HK-2 (cell line): ENCODE measurements around the gene IL5RA.

Source experiments
- DNase-seq: peaks from one replicate; pipeline ENCODE4 v3.0.0-alpha.2; 2018; ENCODE audit not compliant: unreplicated experiment

The IL5RA gene

DNA sequence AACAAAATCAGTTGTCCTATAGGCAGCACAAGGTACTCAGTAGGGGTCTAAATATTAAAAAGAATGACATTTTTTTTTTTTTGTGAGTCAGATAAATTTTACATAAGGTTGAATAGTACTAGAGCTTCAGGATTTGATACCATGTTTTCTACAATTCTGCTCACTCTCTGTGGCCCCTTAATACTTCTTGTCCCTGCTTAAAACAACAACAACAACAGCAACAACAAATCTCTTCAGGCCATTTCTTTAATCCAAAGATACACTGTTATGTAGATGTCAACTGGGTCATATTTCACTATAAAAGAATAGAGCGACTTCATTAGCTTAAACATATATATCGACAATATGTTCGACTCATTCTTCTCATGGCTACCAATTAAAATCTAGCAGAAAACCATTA is 3.0 kb downstream of the IL5RA start:
- no peak for DNase-seq

DNA sequence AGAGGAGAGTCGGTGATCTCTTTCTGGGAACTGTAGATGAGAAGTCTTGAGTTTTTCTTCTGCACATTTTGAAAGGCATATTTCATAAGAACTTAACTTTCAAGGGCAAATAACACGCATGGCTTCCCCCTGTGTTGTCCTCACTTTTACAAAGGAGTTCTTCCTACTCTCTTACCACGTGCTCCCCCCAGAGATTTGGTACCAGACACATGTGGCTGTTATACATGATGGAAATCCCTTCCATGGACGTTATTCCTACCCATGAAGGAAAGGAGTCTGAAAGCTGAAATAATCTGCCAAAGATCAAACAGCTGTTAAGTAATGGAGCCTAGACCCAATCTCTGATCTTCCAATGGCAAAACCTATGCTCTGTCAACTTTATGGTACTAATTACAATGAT is 4.4 kb downstream of the IL5RA start:
- DNase-seq, result no peak

DNA sequence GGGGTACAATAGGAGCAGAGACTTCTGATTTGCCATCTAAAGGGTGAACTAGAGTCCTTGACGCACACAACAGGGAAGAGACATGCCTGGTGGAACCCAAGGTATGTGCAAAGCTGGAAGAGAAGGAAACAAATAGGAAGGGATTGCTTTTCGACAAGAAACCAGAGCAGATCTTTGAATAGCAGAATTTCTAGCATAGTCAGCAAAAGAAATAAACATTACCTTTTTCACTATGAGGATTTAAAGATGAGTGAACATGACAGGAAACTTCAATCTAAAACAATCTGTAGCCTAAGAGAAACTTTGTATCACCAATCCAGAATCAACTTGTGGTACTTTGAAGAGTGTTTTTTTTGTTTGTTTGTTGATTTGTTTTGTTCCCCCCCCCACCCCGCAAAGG is 4.9 kb downstream of the IL5RA start:
- DNase-seq, result no peak

DNA sequence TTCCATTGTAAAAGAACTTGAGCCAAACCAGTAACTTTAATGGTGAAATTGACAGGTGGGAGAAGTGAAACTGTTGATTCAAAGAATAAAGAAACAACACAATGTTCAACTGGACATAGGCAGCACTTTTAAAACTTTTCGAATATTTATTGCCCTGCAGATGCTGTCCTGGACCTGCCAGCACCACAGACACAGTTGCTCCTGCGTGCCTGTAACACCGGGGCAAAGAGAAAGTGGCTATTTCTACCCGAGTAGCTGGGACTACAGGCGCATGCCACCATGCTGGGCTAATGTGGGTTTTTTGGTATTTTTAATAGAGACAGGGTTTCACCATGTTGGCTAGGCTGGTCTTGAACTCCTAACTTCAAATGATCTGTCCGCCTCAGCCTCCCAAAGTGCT is 7.4 kb downstream of the IL5RA start:
- no peak for DNase-seq

DNA sequence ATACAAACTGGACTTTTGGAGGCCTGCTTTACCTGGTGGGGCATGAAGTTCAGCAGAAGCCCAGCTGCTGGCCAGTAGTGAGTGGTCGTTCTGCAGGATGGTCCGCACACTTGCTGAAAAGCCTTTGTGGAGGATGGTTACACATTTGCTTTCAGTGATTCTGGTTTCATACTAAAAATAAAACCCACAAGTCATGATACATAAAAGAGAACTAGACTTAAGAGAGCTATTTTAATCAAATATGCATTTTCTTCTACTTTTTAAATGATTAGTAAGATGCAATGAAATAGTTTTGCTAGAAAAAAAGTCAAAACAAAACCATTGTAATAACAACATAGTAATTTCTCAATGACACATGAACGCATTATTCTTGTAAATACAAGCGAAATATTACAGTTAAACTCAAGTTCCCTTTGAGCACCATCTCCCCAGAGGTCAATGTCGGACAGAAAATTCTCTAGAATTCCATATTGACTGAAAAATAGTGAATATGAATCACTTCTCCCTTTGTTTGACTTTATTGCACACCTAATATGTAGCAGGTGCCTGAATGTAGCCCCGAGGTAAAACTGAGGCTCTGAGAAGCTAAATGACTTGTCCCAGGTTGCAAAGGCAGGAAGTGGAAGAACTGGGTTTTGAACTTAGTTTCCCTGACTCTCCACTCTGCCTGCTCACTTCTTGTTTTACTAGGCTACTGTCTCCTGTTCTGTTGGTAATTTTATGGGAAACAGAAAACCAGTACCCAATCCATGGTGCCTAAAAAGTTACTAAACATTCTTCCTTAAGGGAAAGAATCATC is 8.3 kb downstream of the IL5RA start:
- no peak for DNase-seq

DNA sequence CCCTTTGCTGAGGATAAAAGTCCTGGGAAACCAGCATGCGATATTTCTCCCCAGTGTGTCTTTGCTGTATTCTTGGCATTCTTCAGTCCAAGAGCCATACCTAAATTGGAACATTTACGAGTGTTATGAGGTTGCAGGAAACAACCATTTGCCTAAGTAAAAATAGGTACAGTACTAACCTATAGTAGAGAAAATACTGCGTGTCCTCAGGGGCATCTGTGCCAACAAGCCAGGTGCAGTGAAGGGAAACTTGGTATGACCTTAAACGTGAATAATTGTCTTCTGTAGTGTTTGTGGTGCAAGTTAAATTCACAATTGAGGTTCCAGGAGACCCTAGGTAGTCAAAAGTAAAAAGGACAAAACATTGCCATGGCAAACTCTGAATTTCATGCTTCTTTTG is 12.2 kb downstream of the IL5RA start:
- DNase-seq, result no peak

DNA sequence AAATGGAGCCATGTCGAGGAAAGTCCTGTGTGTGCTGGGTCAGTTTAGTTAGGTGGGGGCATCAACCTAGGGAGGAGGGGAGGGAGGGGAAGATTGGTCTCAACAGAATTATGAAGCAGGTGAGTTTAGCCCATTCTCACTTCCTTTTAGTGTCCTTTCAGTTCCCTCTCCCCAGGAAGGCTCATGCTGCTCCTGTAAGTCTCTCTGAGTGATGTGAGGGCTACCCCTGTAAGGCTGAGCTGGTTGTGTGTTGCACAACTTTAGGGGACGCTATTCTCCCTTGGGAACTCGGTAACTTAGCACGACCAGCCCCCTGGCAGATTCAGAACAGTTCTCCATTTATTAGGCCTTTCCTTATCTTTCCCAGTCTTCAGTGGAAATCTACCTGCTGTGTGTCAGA is 21.2 kb downstream of the IL5RA start:
- no peak for DNase-seq

DNA sequence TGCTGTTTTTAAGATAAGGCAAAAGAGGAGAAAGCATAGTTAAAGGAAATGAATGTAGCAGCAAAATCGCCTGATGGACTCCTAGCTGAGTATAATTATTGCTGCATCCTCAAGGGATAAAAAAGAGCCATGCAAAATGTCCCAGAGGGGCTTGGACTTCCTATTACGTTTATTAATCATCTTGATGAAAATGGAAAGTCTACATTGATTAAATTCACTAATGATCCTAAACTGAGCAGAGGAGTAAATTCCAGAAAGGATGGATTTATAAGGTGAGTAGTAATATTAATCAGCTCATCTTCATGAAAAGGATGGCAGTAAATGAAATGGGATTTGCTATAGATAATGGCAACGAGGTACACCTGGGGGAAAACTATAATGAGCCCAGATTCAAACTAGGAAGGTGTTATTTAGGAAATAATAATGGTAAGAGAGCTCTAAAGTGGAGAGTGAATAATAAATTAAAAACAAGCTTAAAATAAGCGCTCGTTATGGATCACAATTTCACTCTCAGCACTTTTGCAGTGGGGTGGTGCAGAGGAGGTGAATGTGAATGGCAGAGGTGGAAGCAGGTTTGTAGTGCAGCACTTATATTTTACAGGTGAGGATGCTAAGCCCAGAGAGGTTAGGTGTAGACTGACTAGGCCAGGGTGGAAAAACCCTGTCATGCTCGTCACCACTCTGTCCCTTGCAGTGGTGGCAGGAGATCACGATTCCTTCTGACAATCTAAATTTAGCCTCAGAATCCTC is 22.3 kb downstream of the IL5RA start:
- DNase-seq, result no peak

DNA sequence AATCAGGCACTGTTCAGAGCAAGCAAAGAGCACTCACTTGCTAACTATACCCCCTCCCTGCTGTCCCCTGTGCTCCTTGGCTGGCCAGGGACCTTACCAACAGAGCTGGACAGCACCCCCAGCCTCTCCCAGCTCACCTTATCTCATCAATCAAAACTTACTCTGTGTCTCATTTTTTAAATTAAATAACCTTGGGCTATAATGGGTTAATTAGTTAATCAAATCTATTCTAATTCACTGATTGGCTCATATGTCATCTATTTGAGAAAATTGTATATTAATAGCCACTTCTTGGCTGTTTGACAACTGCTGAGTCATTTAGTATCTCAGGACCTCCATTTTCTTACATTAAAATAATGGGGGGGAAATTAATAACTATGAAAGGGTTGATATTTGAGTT is 22.9 kb downstream of the IL5RA start:
- DNase-seq, result no peak

DNA sequence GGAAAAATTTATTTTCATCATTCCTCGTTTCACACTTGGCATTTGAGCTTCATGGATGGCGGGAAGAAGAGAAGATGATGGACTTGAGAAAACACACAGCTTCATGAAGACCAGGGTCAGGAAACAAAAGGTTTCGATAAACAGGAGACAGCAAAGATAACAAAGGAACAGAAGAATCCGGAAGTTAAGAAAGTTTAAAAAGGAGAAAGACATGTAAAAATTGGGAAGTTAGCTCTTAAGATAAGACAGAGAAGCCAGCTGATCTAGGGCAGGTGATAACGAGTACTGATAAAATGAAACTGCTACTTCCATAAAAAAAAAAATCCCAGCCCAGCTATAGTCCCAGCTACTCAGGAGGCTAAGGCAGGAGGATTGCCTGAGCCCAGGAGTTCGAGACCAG is 23.9 kb downstream of the IL5RA start:
- no peak for DNase-seq

DNA sequence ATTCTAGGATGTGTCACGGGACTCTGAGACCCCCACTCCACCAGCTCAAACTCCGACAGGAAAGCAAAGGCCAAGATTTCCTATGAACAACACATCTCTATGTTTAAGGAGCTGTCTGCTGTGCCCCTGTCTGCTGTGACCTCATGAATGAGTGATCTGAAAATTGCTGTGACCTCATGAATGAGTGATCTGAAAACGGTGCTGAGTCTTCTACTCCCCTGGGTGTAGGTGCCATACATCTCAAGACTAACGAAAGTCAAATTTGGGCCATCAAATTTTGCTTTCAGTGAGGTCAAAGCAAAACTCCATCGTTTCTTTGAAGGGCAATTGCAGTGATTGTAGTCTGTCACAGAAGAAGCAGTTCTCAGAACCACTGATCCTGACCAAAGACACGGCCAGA is 24.4 kb downstream of the IL5RA start:
- no peak for DNase-seq

DNA sequence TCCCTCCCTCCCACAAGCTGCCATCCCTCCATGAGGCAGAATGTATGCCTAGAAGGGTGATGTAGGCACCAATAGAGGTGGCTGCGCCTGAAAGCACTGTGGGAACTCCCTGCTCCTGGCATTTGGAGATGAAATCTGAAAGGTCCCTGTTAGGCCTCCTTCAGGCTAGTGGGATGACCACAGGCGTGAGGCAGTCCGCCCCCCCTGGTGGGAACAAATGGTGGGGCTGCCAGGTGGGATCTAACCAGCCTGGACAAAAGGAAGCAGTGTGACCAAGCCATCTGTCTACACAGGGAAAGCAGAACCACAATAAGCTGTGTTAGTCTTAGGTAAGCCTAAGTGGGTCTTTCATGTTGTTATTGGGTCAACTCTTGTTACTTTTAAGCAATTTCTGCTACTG is 25.3 kb downstream of the IL5RA start:
- DNase-seq, result no peak

DNA sequence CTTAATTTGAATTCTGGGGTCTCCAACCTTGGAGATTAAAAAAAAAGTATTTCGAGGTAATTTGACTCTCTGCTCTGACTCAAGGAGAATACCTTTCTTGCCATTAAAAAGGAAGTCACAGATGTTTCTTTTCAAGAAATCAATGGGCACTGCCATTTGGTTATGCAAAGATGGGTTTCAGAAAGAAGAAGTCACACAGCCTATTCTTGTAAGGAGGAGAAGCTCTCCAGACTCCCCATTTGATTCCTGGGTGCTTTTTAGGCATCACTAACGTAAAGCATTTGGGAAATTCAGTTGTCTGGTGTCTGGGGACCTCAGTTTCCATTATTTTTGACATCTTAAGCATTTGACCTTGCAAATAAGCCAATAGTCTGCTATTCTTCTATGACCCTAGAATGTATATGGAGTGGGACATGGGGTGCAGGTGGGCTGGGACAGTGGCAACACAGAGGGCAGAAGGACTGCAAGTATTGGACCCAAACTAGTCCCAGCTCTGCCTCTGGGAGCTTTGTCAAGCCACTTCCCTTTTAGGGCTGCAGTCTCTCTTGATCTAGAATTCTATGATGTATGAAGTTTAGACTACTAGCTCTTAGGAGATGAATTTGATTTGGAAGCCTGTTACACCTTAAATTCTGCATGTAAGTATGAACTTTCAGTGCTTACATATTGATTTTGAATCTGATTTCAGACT is 27.8 kb downstream of the IL5RA start:
- no peak for DNase-seq

DNA sequence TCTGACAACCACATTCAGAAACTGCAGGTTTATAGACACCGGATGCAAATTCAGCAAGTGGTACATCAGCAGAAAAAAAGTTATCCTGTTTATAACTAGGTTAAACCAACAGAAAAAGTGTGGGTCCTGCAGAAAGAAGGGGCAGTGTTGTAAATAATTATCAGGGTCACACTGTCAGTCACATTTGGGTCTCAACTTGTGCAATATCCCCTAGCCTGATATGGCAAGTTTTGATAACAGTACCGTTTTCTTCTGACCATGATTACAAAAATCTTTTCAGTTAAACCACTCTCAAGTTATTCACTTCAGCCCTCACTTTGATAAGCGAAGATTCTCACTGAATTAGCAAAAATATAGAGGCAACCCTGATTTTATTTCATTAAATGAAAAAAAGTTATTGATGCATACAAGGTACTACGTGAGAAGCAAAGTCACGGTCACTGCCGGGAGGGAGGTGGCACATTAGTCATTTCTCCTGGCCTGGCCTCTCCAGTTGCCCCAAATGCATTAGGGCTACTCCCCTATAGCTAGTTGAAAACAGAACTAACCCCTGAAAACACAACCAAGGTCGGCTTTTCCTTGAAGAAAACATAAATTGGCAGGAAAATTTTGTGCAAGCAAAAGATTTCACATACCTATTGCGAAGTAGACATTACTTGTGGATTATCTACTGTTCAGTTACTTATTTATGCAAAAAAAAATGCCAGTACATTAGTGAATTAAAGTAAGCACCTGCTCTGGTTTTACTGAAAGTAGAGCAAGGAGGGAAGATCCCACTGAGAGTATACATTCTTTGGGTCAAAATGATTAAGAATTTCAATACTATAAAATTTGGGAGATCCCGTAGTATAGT is 28.6 kb downstream of the IL5RA start:
- no peak for DNase-seq

DNA sequence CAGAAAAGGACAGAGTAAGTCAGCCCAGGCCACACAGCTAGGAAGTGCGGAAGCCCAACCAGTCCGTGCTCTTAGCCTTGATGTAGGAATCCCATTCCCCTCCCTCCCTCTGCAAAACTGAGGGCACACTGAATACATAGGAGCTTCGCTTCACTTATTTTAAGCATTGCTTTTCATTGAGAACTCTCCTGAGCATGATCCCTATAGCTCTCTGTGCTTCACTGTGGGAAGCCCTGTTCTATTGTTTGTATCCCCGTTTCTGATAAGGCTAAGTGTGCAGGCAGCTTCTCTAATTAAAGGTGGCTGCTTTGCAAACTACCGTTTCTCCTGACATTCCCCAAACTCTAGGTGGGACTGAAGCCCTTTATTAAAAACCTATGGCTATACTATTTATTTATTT is 29.9 kb downstream of the IL5RA start:
- no peak for DNase-seq

DNA sequence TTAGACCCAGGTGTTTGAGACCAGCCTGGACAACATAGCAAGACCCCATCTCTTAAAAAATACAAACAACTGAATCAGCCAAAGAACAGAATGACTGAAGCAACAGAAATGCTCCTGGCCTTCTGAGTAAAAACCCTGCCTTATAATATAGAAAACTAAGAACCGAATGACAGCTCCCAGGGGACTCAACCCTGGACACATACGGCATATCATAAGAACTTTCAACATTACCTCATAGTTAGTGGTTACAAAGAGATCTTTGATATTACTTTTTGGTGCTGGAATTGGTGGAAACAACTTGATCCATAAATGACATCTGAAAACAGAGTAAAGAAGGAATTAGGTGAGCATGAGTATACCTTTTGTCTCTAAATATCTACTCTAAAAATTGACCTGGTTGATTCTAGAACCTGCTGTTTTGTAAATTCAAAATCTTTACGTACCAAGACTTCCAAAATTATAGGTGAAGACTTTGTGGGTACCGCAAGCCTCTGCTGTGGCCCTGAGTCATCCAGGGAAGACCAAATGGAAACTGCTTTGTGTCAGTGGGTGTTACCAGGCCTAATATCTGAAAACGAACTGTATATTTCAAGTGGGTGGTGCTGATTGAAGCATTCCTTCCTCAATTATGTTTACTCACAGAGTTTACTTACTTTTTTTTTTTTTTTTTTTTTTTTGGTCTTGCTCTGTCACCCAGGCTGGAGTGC is 35.5 kb downstream of the IL5RA start:
- DNase-seq, result no peak

DNA sequence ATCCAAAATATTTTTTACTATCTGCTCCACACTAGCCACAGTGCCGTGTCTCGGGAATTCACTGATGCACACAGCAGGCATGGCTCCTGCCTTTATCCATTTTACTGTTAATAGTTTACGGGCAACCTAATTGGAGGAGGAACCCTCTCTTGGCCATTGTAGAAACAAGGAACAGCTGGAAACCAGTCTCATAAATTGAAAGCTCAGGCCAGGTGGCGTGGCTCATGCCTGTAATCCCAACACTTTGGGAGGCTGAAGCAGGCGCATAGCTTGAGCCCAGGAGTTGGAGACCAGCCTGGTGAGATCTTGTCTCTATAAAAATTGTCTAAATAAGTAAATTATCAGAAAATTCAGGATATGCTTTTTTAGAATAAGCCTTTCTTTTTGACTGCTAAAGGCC is 39.0 kb downstream of the IL5RA start:
- DNase-seq, result no peak

DNA sequence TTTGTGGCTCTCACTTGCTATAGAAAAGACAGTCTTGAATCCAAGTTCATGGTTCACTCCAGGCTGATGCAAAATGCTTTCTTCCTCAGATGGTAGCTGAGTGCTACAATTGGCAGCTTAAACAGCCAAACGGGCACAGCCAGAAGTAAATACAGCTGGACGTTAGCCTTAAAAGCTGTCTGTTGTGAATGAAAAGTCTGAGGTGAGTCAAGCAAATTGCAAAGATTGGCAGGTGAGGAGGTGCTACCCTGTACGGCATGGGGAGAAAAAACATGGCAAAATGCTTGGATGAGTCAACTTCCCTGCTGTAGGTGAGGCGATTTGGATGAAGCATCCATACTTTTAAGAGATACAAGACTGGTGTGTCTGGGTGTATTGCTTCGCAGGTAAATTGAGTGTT is 40.5 kb downstream of the IL5RA start:
- DNase-seq, result no peak

DNA sequence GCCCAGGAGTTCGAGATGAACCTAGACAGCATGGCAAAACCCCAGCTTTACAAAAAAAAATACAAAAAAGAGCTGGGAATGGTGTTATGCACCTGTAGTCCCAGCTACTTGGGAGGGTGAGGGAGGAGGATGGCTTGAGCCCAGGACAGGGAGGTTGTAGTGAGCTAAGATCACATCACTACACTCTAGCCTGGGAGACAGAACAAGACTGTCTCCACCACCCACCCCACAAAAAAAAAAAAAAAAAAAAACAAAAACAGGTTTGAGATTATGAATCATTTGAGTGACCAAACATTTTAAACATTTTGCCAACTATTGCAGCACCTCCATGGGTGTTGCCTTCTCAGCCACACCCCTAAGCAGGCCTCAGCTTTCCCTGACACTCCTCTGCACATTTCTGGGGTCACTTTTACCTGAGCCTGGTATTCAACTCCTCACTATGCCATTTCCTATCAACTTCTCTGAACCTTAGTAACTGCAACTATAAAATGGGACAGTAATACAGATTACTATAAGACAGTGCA is 41.8 kb downstream of the IL5RA start:
- DNase-seq, result no peak

DNA sequence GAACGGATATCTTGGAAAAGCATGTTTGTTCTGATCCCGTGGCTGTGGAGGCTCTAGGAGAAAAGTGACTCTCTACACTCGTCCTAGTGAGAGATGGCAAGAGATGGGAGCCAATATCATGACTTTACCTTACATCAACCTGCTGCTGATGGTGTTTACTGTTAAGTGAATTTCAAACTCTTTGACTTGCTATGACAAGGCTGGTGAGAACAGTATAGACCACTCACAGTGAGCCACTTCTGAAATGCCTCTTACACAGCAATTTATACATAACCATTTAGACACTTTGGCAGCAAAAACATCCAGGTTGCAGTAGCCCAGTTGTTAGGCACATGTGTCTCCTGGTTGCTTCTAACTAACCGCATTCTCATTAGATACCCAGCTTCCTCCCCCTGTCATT is 43.3 kb downstream of the IL5RA start:
- DNase-seq, result no peak

DNA sequence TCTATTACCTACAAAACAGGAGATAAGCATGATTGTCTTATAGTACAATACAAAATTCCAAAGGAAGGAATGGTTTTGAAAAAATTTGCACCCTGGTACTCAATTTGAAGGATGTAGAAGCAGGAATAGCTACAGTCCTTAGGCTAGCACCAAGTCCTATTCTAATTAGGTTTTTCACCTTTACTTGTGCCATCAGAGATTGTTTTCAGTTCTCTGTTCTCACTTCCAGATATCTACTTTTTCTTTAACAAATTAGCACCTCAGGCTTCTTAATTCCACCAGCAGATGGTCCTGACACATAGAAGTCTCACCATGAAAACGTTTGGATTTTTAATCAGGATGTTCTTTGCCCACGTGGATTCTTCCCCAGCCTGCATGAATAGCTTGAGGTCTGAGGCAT is 43.8 kb downstream of the IL5RA start:
- no peak for DNase-seq
